HEK293 (cell line): Measurements from ENCODE around the gene PLXNA2.

Source experiments
- CTCF ChIA-PET: fragments of 350-600 bp; formaldehyde crosslinking; extraction: SDS; loops from one replicate; lab custom pipeline; 2021; ENCODE audit warnings: antibody characterized with exemption; lab: Yijun Ruan, JAX
- POLR2A ChIA-PET: fragments of 300-600 bp; formaldehyde crosslinking; extraction: SDS; loops from one replicate; lab custom pipeline; 2020; ENCODE audit warnings: antibody characterized with exemption, inconsistent platforms; lab: Yijun Ruan, JAX
- H3K27ac ChIP-seq: fragments of 200-500 bp; sonication (Bioruptor generic); 2 replicates; pipeline ENCODE4 v1.5.1; 2014; ENCODE audit warnings: low read depth, low read length, control low read depth, inconsistent platforms; ENCODE audit errors: extremely low read depth
- H3K36me3 ChIP-seq, 2 experiments: fragments of 200-500 bp in 1 of 2; sonication (Bioruptor generic) in 1 of 2; 1 replicate in 1 of 2; 2 replicates in 1 of 2; pipeline ENCODE4 v1.5.1; 2014 to 2017; ENCODE audit warnings: inconsistent platforms in 2 of 2, low read length in 2 of 2; ENCODE audit not compliant: control insufficient read depth in 2 of 2, insufficient read depth in 1 of 2
- H3K4me1 ChIP-seq: fragments of 200-500 bp; sonication (Bioruptor generic); 2 replicates; pipeline ENCODE4 v1.5.1; 2014; ENCODE audit warnings: mild to moderate bottlenecking, low read length, inconsistent platforms; ENCODE audit not compliant: control insufficient read depth, insufficient read depth
- H3K4me3 ChIP-seq: 2 replicates; pipeline ENCODE4 v1.5.1; 2011; ENCODE audit warnings: low read depth, mild to moderate bottlenecking, control low read depth, low read length, moderate library complexity
- H3K9me3 ChIP-seq: fragments of 200-500 bp; sonication (Bioruptor generic); 2 replicates; pipeline ENCODE4 v1.5.1; 2014; ENCODE audit warnings: low read depth, low read length, inconsistent platforms; ENCODE audit not compliant: control insufficient read depth, insufficient read depth
- BCL11A ChIP-seq: fragments of 450-650 bp; formaldehyde crosslinking; IDR thresholded peaks from 2 replicates; pipeline ENCODE4 v1.5.1; 2016; ENCODE audit warnings: low read depth, missing biosample characterization, missing genetic modification characterization
- FEZF1 ChIP-seq: fragments of 450-650 bp; formaldehyde crosslinking; IDR thresholded peaks from 2 replicates; pipeline ENCODE4 v1.5.1; 2016; ENCODE audit warnings: missing biosample characterization, missing genetic modification characterization
- KLF1 ChIP-seq: fragments of 450-650 bp; formaldehyde crosslinking; IDR thresholded peaks from 2 replicates; pipeline ENCODE4 v1.5.1; 2016; ENCODE audit warnings: missing biosample characterization, missing genetic modification characterization
- KLF10 ChIP-seq: fragments of 450-650 bp; IDR thresholded peaks from 2 replicates; pipeline ENCODE4 v1.5.1; 2018; ENCODE audit warnings: missing biosample characterization, mild to moderate bottlenecking, missing genetic modification characterization
- OVOL3 ChIP-seq: fragments of 450-650 bp; formaldehyde crosslinking; IDR thresholded peaks from 2 replicates; pipeline ENCODE4 v1.5.1; 2016; ENCODE audit warnings: missing biosample characterization, missing genetic modification characterization
- PRDM10 ChIP-seq: fragments of 450-650 bp; formaldehyde crosslinking; IDR thresholded peaks from 2 replicates; pipeline ENCODE4 v1.5.1; 2016; ENCODE audit warnings: missing biosample characterization, missing genetic modification characterization
- REST ChIP-seq: fragments of 450-650 bp; formaldehyde crosslinking; IDR thresholded peaks from 2 replicates; pipeline ENCODE4 v1.5.1; 2016; ENCODE audit warnings: missing biosample characterization, missing genetic modification characterization
- ZBTB17 ChIP-seq: fragments of 450-650 bp; formaldehyde crosslinking; IDR thresholded peaks from 2 replicates; pipeline ENCODE4 v1.5.1; 2016; ENCODE audit warnings: missing biosample characterization, missing genetic modification characterization
- ZEB2 ChIP-seq: fragments of 450-650 bp; formaldehyde crosslinking; IDR thresholded peaks from 2 replicates; pipeline ENCODE4 v1.5.1; 2016; ENCODE audit warnings: missing biosample characterization, missing genetic modification characterization
- ZFP69B ChIP-seq: fragments of 450-650 bp; formaldehyde crosslinking; IDR thresholded peaks from 2 replicates; pipeline ENCODE4 v1.5.1; 2016; ENCODE audit warnings: missing biosample characterization, missing genetic modification characterization
- ZNF274 ChIP-seq, 2 experiments: fragments of 200-500 bp in 1 of 2; fragments of 450-650 bp in 1 of 2; sonication (Bioruptor generic) in 1 of 2; formaldehyde crosslinking in 1 of 2; IDR thresholded peaks; 2 replicates each; pipeline versions ENCODE4 v1.5.1 to v1.6.1; 2014 to 2016; ENCODE audit warnings: borderline replicate concordance in 1 of 2, inconsistent platforms in 1 of 2, low read length in 1 of 2, missing biosample characterization in 1 of 2, missing genetic modification characterization in 1 of 2
- ZNF544 ChIP-seq: fragments of 450-650 bp; formaldehyde crosslinking; IDR thresholded peaks from 2 replicates; pipeline ENCODE4 v1.5.0; 2017; ENCODE audit warnings: missing biosample characterization, missing genetic modification characterization

PLXNA2 gene

GRCh38 chr1:208231881-208232661, 12.1 kb downstream of the PLXNA2 start (continued):
- peak; percentile 75 for TF ChIP-seq PRDM10 (tag by site-specific recombination)

GRCh38 chr1:208230668-208231529, 13.3 kb downstream of the PLXNA2 start:
- no peaks in the 10 kb centered on the region for H3K36me3 ChIP-seq
- POLR2A ChIA-PET, result no interaction called here
- H3K27ac ChIP-seq, result no peak overlapping the region
- H3K4me1 ChIP-seq, result peaks cover 17% of the 10 kb centered on the region
- CTCF ChIA-PET, result interaction anchor here (0.7 to 2.4 kb wide), 5 partner anchors 21 to 328 kb away, joined by 3 to 6 read pairs (median 4); no protein-coding TSS in a partner anchor
- no peaks in the 10 kb centered on the region for H3K9me3 ChIP-seq
- no peak for TF ChIP-seq ZNF544
- no peak for TF ChIP-seq OVOL3
- no peak for TF ChIP-seq BCL11A (tag by site-specific recombination)
- no peak overlapping the region for H3K4me3 ChIP-seq

- POLR2A ChIA-PET, result no interaction called here
- H3K4me1 ChIP-seq, result peaks cover 16% of the 10 kb centered on the region
- H3K27ac ChIP-seq, result no peak overlapping the region
- H3K9me3 ChIP-seq, result no peaks in the 10 kb centered on the region
- H3K36me3 ChIP-seq, result no peaks in the 10 kb centered on the region
- CTCF ChIA-PET, result interaction anchor here (0.6 to 0.7 kb wide), 2 partner anchors 10 to 192 kb away, joined by 3 to 4 read pairs; no protein-coding TSS in a partner anchor
- no peak overlapping the region for H3K4me3 ChIP-seq
- TF ChIP-seq ZNF274 (IDR thresholded peaks at IDR 0.05; ENCODE audit: low read length) (no peak), ZNF274 (tag by site-specific recombination; IDR thresholded peaks at IDR 0.05; ENCODE audit: borderline replicate concordance) (no peak), KLF1 (tag by site-specific recombination) (peak; percentile 93)
Observed at GRCh38 chr1:208228550-208228949, 15.6 kb downstream of the PLXNA2 start.

- Histone ChIP-seq H3K4me3 (no peak overlapping the region), H3K27ac (no peak overlapping the region), H3K4me1 (peaks cover 16% of the 10 kb centered on the region), H3K36me3 (no peaks in the 10 kb centered on the region), H3K9me3 (no peaks in the 10 kb centered on the region)
- TF ChIP-seq KLF10, result no peak
- no peak for TF ChIP-seq ZFP69B
- TF ChIP-seq FEZF1 (tag by site-specific recombination), result peak; percentile 10; the same call in 1 of the 2 replicates
- TF ChIP-seq REST (tag by site-specific recombination), result no peak
- no peak for TF ChIP-seq ZEB2 (tag by site-specific recombination)
- TF ChIP-seq ZBTB17 (tag by site-specific recombination), result no peak
- ChIA-PET CTCF (interaction anchor here (0.6 to 1.7 kb wide), 5 partner anchors 12 to 206 kb away, joined by 3 to 10 read pairs (median 4); no protein-coding TSS in a partner anchor), POLR2A (no interaction called here)
Observed at GRCh38 chr1:208228026-208228425, 16.2 kb downstream of the PLXNA2 start.
